Islet of Langerhans (tissue), 1 donor: ENCODE results near the gene CDK5RAP3.

ENCODE experiments used
- FAIRE-seq: peaks from one replicate; lab custom pipeline; 2011; peaks lifted over from hg19 to GRCh38; lab: Jason Lieb, UNC

Gene CDK5RAP3

DNA sequence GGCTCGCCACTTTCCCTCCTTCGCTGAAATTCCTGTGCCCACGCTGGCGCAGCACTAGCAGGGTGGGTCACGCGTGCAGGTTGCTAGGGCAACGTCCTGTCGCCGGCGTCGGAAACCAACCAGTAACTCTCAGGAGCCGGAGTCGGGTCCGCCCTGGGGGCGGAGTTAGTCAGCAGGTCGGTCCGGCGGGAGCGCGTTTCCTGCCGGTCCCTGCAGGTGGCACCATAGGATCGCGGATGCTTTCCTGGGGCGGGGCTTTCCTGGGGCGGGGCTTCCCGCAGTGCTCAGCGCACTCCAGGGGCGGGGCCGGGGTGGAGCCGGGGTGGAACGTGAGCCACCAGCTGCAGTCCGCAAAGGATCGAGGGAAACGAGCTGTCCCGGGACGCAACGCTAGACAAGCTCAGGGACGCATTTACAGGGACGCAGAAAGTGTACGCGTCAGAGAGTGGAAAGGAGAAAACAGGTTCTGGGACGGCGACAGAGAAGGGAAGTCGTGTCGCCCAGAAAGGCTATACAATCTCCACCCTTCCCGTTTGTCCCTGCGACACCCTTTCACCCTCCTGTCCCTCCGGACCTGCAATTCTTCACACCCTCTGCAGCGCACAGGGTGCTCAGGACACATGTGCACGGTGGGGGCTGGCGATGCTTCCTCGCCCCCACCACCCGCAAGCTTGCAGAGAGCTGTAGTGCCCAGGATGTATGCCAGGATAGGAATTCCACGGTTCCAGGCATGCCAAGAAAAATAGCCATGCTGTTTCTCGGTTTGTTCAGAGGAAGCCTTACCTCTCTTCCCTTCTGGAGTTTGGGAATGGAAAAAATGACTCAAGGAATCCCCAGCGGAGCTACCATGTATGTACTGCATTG, 54.4 kb downstream of the CDK5RAP3 start:
- no peak for FAIRE-seq

DNA sequence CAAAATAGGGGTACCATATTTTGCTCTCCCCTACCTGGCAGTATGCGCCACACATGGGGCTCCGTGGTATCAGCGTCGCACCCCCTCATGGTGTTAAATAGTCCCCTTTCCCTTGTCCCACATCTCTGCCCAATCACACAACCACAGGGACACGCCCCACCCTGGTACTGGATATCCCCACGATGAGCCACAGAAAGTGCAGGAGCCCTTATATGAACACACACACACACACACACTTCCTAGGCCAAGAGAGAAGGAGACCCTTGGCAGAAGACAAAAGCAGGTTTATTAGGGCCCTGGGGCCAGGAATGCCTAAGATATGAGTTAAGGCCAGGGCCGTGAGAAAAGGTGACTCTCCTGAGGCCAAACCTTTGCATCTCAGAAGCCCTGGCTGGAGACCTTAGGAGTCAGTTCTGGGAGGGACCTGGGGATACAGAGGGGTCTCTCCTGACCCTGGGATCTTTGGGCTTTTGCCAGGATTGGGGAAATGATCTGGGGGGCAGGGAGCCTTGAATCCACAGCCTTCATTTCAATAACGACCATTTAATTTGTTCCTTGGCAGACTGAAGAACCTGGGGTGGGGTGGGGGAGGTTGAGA, 55.1 kb downstream of the CDK5RAP3 start:
- no peak for FAIRE-seq

DNA sequence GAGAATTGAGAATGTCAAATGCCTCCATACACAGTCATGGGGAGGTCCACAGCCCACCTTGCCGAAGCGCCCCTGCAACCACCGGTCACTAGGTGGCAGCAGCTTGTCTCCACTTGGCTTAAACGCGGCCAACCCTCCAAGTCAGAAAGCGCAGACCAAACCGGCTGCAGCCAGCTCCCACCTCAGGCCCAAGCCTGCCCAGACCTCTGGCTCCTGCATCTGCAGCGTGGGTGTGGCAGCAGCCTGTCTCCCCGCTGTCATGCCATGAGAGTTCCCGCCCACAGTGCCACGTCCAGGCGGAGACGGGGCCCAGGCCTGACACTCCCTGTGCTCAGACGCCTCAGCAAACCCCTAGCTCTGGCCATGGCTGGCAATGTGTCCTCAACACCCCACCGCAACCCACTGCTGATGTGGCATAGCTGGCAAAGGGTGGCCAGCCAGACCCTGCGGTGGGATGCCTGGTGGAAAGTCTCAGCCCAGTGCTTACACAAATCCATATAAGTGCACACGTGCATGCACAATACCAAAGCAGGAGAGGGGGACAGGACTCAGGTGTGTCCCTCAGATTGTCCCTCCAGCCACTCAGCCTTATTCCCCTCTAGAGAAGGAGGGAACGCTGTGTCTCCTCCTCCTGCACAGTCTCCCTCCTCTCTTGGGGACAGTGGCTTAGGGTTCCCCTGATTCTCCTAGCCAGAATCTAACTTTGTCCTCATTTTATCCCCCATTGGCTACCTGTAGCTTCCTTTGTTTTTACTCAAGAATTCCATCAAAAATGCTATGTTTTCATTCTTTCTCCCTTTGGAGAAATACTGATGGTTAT, 55.8 kb downstream of the CDK5RAP3 start:
- no peak for FAIRE-seq

DNA sequence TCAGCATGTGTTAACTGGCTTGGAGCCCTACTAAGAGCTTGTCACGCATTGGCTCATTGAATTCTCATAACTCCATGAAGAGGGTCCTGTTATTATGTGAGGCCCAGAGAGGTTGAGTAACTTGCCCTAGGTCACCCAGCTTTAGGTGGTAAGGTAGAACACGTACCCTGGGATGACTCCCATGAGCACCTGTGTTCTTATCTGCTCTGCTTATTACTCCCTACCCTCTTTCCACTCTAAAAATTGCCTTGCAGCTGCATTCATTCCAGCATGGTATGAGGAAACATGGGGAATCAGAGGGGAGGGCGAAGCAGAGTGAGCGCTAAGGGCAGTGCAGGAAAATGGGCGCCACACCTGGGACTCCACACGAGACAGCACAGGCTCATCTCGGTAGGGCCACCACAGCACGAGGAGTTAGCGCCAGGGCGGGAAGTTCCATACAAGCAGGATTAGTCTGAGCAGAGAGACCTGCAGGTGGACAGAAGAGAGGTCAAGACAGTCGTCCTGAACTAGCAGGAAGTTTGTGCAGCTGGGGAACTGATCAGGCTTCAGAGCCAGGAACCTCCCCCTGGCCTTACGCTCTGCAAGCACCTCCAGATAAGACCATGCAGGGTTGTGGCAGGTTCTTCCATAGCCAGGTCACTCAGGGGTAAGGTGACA, 56.5 kb downstream of the CDK5RAP3 start:
- FAIRE-seq = no peak

DNA sequence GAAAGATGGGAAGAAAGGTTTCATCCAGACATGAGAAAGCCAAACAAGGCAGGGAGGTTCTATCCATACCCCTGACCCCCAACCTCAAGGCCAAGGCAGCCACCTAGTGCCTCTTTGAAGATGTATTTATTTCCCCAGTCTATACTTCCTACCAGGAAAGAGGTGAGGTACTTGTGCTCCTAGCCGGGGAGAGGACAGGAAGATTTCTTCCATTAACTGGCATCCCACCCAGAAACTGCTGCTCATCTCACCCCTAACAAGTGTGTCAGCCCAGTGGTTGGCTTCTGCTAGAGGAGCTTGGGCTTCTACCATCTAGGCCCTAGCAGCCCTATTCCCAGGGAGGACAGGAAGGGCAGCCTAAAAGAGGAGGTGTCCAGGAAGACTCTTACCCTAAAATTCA, 57.8 kb downstream of the CDK5RAP3 start:
- no peak for FAIRE-seq

DNA sequence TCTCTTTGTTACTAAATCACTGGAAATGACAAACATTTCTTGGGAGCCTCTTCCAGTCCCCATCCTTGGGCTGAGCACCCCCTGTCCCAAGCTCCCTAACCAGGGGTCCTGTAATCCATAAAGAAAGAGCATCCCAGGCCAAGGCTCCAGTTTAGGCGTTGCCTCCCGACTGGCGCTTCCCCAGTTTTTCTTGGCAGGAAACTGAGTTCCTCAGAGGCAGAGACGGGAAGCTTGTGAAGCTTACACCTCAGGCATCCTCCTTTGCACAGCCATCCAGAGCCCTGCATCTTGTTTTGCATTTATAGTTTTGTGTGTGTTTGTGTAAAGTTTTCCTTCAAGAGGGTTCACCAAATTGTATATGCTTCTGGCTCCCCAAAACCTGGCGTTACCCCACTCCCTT, 59.6 kb downstream of the CDK5RAP3 start:
- no peak for FAIRE-seq
